Muscle of leg (tissue), 11 donors: ENCODE results near the gene ICE2. TPM values are rescaled to one million over a fixed set of nuclear protein-coding genes. Genes with fewer than 3 reads are reported as not detected.

Source experiments
- DNase-seq: peaks from one replicate; pipeline ENCODE4 v3.0.0; 2013
- H3K27ac ChIP-seq: one replicate; pipeline ENCODE4 v1.5.1; 2013; ENCODE audit warnings: mild to moderate bottlenecking, low read length, control low read depth
- H3K27me3 ChIP-seq: one replicate; pipeline ENCODE4 v1.6.1; 2013; ENCODE audit warnings: low read length; ENCODE audit not compliant: control insufficient read depth, insufficient read depth
- H3K36me3 ChIP-seq: one replicate; pipeline ENCODE4 v1.6.1; 2013; ENCODE audit warnings: low read length; ENCODE audit not compliant: control insufficient read depth, insufficient read depth
- H3K4me1 ChIP-seq: one replicate; pipeline ENCODE4 v1.6.1; 2013; ENCODE audit warnings: low read length; ENCODE audit not compliant: control insufficient read depth, insufficient read depth
- H3K4me3 ChIP-seq: one replicate; pipeline ENCODE4 v1.5.1; 2013; ENCODE audit warnings: low read length, control low read depth
- H3K9me3 ChIP-seq: replicated peaks from 2 replicates; pipeline ENCODE4 v1.6.1; 2013; ENCODE audit warnings: low read depth, low read length; ENCODE audit not compliant: control insufficient read depth
- WGBS: methylation state at CpG from one replicate; pipeline ENCODE4 v1.1.5; 2013; ENCODE audit warnings: missing lambda C conversion rate; ENCODE audit not compliant: insufficient coverage; 5-methylcytosine and 5-hydroxymethylcytosine counted together
- polyA plus RNA-seq, 8 donors: library from polyadenylated mRNA; unstranded; fragments of 120-200 nt; gene quantifications; one replicate each; pipeline versions ENCODE4 v1.2.1 to v1.2.3, GENCODE V29; 2013; ENCODE audit warnings: inconsistent platforms in 1 of 8, low replicate concordance in 1 of 8; ENCODE audit not compliant: insufficient read length in 8 of 8, insufficient read depth in 1 of 8
- total RNA-seq: library from RNA; stranded (reverse); fragments of 120-200 nt; gene quantifications from one replicate; pipeline ENCODE4 v1.2.4, GENCODE V29; 2013

The ICE2 gene
- total and polyA plus RNA-seq, 9 donors: 29.3 to 40.3 (median 30.1) TPM

GRCh38 chr15:60399931-60400330, 79.0 kb downstream of the ICE2 start:
- Histone ChIP-seq H3K4me3 (no peak overlapping the region), H3K27ac (peak overlapping the region; percentile 98), H3K4me1 (peaks cover 29% of the 10 kb centered on the region), H3K36me3 (peaks cover 12% of the 10 kb centered on the region), H3K9me3 (no peaks in the 10 kb centered on the region), H3K27me3 (no peaks in the 10 kb centered on the region)
- DNase-seq: no peak
- WGBS: no CpG with 5 or more reads among the region's 1 CpG

GRCh38 chr15:60399246-60399915, 79.6 kb downstream of the ICE2 start:
- no peak for DNase-seq
- no peaks in the 10 kb centered on the region for H3K9me3 ChIP-seq

GRCh38 chr15:60397772-60398445, 81.0 kb downstream of the ICE2 start, which contains the start of gene ANXA2:
TSS of gene ANXA2 (minus strand) at chr15:60397986. CDS start at chr15:60386075, 11,911 bp downstream.
- H3K4me3 ChIP-seq: peak within 1 kb of the TSS; percentile 88
- H3K27me3 ChIP-seq: no peaks in the 10 kb centered on the region
- H3K9me3 ChIP-seq: no peaks in the 10 kb centered on the region
- H3K36me3 ChIP-seq: peaks cover 27% of the 10 kb centered on the region
- peak within 1 kb of the TSS; percentile 98 for H3K27ac ChIP-seq
- WGBS: 0% methylated on average over 30 of the region's 53 CpGs
- peaks cover 49% of the 10 kb centered on the region for H3K4me1 ChIP-seq
- DNase-seq: peak; percentile 93

More at GRCh38 chr15:60399246-60399915, 79.6 kb downstream of the ICE2 start:
- Histone ChIP-seq H3K4me1 (peaks cover 34% of the 10 kb centered on the region), H3K4me3 (peak overlapping the region; percentile 35), H3K27ac (peak overlapping the region; percentile 98), H3K36me3 (peaks cover 16% of the 10 kb centered on the region), H3K27me3 (no peaks in the 10 kb centered on the region)
- WGBS: 12% methylated on average over 15 of the region's 21 CpGs

- Histone ChIP-seq H3K36me3 (peaks cover 27% of the 10 kb centered on the region), H3K27me3 (no peaks in the 10 kb centered on the region), H3K4me3 (peak overlapping the region; percentile 88), H3K9me3 (no peaks in the 10 kb centered on the region), H3K4me1 (peaks cover 54% of the 10 kb centered on the region), H3K27ac (peak overlapping the region; percentile 98)
- DNase-seq: peak; percentile 89
- under 1% methylated on average over 32 of the region's 37 CpGs for WGBS
Observed at GRCh38 chr15:60396958-60397771, 81.8 kb downstream of the ICE2 start.

- Histone ChIP-seq H3K27ac (peak overlapping the region; percentile 98), H3K27me3 (no peaks in the 10 kb centered on the region), H3K4me1 (peaks cover 59% of the 10 kb centered on the region), H3K4me3 (peak overlapping the region; percentile 88), H3K9me3 (no peaks in the 10 kb centered on the region), H3K36me3 (peaks cover 27% of the 10 kb centered on the region)
- peak; percentile 48 for DNase-seq
- WGBS: 24% methylated on average over 4 of the region's 5 CpGs
Observed at GRCh38 chr15:60396560-60396957, 82.4 kb downstream of the ICE2 start.

- Histone ChIP-seq H3K36me3 (peaks cover 27% of the 10 kb centered on the region), H3K27ac (peak overlapping the region; percentile 98), H3K4me1 (peaks cover 62% of the 10 kb centered on the region), H3K9me3 (no peaks in the 10 kb centered on the region), H3K4me3 (peak overlapping the region; percentile 88), H3K27me3 (no peaks in the 10 kb centered on the region)
- 60% methylated on average over 4 of the region's 12 CpGs for WGBS
- DNase-seq: peak; percentile 60
Observed at GRCh38 chr15:60396100-60396499, 82.8 kb downstream of the ICE2 start.

- Histone ChIP-seq H3K4me1 (peaks cover 67% of the 10 kb centered on the region), H3K36me3 (peaks cover 27% of the 10 kb centered on the region), H3K9me3 (no peaks in the 10 kb centered on the region), H3K4me3 (peak overlapping the region; percentile 1), H3K27ac (peak overlapping the region; percentile 98), H3K27me3 (no peaks in the 10 kb centered on the region)
- WGBS: 67% methylated on average over 1 of the region's 9 CpGs
- no peak for DNase-seq
Observed at GRCh38 chr15:60395276-60396011, 83.5 kb downstream of the ICE2 start.

GRCh38 chr15:60394689-60395097, 84.2 kb downstream of the ICE2 start:
- WGBS: no CpG with 5 or more reads among the region's 1 CpG
- Histone ChIP-seq H3K27me3 (no peaks in the 10 kb centered on the region), H3K27ac (peak overlapping the region; percentile 98), H3K4me1 (peaks cover 71% of the 10 kb centered on the region), H3K4me3 (no peak overlapping the region), H3K36me3 (peaks cover 29% of the 10 kb centered on the region), H3K9me3 (no peaks in the 10 kb centered on the region)
- DNase-seq: no peak

- Histone ChIP-seq H3K27me3 (no peaks in the 10 kb centered on the region), H3K27ac (peak overlapping the region; percentile 98), H3K4me3 (no peak overlapping the region), H3K9me3 (no peaks in the 10 kb centered on the region), H3K4me1 (peaks cover 67% of the 10 kb centered on the region), H3K36me3 (peaks cover 34% of the 10 kb centered on the region)
- 15% methylated on average over 5 of the region's 9 CpGs for WGBS
- DNase-seq: peak; percentile 98
Observed at GRCh38 chr15:60392986-60393790, 85.8 kb downstream of the ICE2 start.
